ENCODE measurements around the gene CDH4. TPM values are rescaled to one million over a fixed set of nuclear protein-coding genes. Genes with fewer than 3 reads are reported as not detected.

The CDH4 gene
- polyA plus RNA-seq, 1 donor (not counting 4 experiments of a cell fraction or from before 2014, with no cell fraction given), result 2.2 TPM

DNA sequence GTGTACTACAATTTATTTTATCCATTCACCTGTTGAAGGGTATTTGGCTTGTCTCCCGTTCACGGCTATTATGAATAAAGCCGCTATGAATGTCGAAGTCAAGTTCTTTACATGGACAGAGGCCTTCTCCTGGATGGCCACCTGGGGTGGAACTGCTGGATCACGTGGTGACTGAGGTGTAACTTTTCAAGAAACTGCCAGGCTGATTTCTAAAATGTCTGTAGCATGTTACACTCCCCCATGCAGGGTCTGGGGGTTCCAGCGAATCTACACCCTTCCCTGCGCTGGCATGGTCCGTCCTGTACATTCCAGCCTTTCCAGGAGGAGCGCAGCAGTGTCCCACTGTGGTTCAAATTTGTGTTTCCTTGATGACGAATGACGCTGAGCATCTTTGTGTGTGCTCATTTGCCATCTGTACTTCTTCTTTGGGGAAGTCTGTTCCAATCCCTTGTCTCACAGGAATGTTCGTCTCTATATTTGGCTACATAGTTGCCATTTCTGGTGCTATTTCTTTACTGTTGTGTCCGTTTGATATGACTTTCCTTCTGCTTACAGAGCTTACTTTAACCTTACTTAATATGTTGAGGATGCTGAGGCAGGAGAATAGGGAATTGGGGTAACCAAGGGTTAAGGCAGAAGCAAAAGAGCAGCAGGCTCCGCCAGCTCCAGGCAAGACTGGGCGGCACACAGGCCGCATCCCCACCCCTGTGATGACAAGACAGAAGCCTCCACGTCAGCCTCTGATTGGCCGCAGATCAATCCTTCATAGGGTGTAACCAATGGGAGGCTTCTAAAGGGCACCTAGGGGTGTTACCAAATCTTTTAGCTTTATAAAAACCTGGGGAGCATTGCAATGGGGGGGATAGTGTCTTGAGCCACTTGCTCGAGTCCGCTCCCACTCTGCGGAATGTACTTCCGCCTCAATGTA is 707.0 kb downstream of the CDH4 start:
- Histone ChIP-seq H3K4me3 (ENCODE audit: control insufficient read depth in 2 of 3, extremely low read depth in 1 of 3, insufficient read depth in 2 of 3, low read depth in 1 of 3, low read length in 3 of 3) (no peak overlapping the region), H3K27ac (ENCODE audit: control insufficient read depth, insufficient read depth, low read length) (no peak overlapping the region), H3K27me3 (ENCODE audit: control insufficient read depth, extremely low read depth, insufficient read depth, low read length) (peaks cover 17% of the 10 kb centered on the region), H3K9me1 (ENCODE audit: control insufficient read depth, extremely low read depth, insufficient read depth, low read length) (no peaks in the 10 kb centered on the region), H3K9me3 (ENCODE audit: control insufficient read depth, low read depth, low read length) (no peaks in the 10 kb centered on the region), H2AFZ (ENCODE audit: control insufficient read depth, low read length) (no peak overlapping the region), H3K4me1 (ENCODE audit: control insufficient read depth, extremely low read depth, insufficient read depth, low read length) (no peaks in the 10 kb centered on the region), H3K9ac (ENCODE audit: control insufficient read depth, extremely low read depth, insufficient read depth, low read length) (no peak overlapping the region), H3K79me2 (ENCODE audit: control insufficient read depth, insufficient read depth, low read length) (no peaks in the 10 kb centered on the region), H4K20me1 (ENCODE audit: control insufficient read depth, extremely low read depth, insufficient read depth, low read length) (no peaks in the 10 kb centered on the region), H3K36me3 (ENCODE audit: control insufficient read depth in 2 of 2, extremely low read depth in 1 of 2, insufficient read depth in 2 of 2, low read length in 2 of 2) (no peaks in the 10 kb centered on the region), H3K4me2 (ENCODE audit: control insufficient read depth, extremely low read depth, insufficient read depth, low read depth, low read length) (no peak overlapping the region)
- dilution Hi-C loops (cut with MboI; ENCODE audit: extremely low pct_ligation_motif_present, low sequenced_read_pairs), result no loop called here
- FAIRE-seq (no peak), DNase-seq (ENCODE audit: low read depth, low spot score) (no peak)
- TF ChIP-seq, protein P1, sequence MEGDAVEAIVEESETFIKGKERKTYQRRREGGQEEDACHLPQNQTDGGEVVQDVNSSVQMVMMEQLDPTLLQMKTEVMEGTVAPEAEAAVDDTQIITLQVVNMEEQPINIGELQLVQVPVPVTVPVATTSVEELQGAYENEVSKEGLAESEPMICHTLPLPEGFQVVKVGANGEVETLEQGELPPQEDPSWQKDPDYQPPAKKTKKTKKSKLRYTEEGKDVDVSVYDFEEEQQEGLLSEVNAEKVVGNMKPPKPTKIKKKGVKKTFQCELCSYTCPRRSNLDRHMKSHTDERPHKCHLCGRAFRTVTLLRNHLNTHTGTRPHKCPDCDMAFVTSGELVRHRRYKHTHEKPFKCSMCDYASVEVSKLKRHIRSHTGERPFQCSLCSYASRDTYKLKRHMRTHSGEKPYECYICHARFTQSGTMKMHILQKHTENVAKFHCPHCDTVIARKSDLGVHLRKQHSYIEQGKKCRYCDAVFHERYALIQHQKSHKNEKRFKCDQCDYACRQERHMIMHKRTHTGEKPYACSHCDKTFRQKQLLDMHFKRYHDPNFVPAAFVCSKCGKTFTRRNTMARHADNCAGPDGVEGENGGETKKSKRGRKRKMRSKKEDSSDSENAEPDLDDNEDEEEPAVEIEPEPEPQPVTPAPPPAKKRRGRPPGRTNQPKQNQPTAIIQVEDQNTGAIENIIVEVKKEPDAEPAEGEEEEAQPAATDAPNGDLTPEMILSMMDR (optimal IDR thresholded peaks at IDR 0.05 in 1 of 3, IDR thresholded peaks at IDR 0.05 in 1 of 3, conservative IDR thresholded peaks at IDR 0.05 in 1 of 3; ENCODE audit: extremely low read depth in 1 of 3, insufficient read depth in 2 of 3, low read length in 3 of 3), result no peak
- no peak for TF ChIP-seq EZH2 (IDR thresholded peaks at IDR 0.05; ENCODE audit: low read length)

DNA sequence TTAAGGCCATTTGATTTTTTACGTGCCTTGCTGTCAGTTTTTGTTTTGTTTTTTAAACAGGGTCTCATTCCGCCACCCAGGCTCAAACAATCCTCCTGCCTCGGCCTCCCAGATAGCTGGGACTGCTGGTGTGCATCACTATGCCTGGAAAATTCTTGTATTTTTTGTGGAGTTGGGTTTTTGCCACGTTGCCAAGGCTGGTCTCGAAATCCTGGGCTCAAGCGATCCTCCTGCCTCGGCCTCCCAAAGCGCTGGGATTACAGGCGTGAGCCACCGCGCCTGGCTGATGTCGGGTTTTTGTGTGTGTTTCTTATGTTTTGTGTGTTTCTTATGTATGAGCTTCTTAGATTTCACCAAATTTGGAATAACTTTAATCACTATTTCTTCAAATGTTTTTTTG is 708.8 kb downstream of the CDH4 start:
- Histone ChIP-seq H3K4me3 (ENCODE audit: control insufficient read depth in 2 of 3, extremely low read depth in 1 of 3, insufficient read depth in 2 of 3, low read depth in 1 of 3, low read length in 3 of 3) (no peak overlapping the region), H2AFZ (ENCODE audit: control insufficient read depth, low read length) (no peak overlapping the region), H3K9me3 (ENCODE audit: control insufficient read depth, low read depth, low read length) (no peaks in the 10 kb centered on the region), H3K79me2 (ENCODE audit: control insufficient read depth, insufficient read depth, low read length) (no peaks in the 10 kb centered on the region), H3K27ac (ENCODE audit: control insufficient read depth, insufficient read depth, low read length) (no peak overlapping the region), H3K9me1 (ENCODE audit: control insufficient read depth, extremely low read depth, insufficient read depth, low read length) (no peaks in the 10 kb centered on the region), H3K4me2 (ENCODE audit: control insufficient read depth, extremely low read depth, insufficient read depth, low read depth, low read length) (no peak overlapping the region), H3K27me3 (ENCODE audit: control insufficient read depth, extremely low read depth, insufficient read depth, low read length) (peaks cover 22% of the 10 kb centered on the region), H3K36me3 (ENCODE audit: control insufficient read depth in 2 of 2, extremely low read depth in 1 of 2, insufficient read depth in 2 of 2, low read length in 2 of 2) (no peaks in the 10 kb centered on the region), H3K4me1 (ENCODE audit: control insufficient read depth, extremely low read depth, insufficient read depth, low read length) (no peaks in the 10 kb centered on the region), H3K9ac (ENCODE audit: control insufficient read depth, extremely low read depth, insufficient read depth, low read length) (no peak overlapping the region), H4K20me1 (ENCODE audit: control insufficient read depth, extremely low read depth, insufficient read depth, low read length) (no peaks in the 10 kb centered on the region)
- dilution Hi-C loops (cut with MboI; ENCODE audit: extremely low pct_ligation_motif_present, low sequenced_read_pairs), result no loop called here
- FAIRE-seq, result no peak
- no peak for DNase-seq (ENCODE audit: low read depth, low spot score)
- no peak for TF ChIP-seq EZH2 (IDR thresholded peaks at IDR 0.05; ENCODE audit: low read length)

Data from keratinocyte (primary cell).